IMR-90 (cell line): ENCODE data around the gene EPAS1. TPM values are rescaled to one million over a fixed set of nuclear protein-coding genes. Genes with fewer than 3 reads are reported as not detected.

Experiments used
- ATAC-seq: fragments of 200-7000 bp; cut with Tn5 transposase; 2 replicates; pipeline ENCODE4 v1.9.1; 2020; ENCODE audit warnings: low read depth, mild to moderate bottlenecking, moderate library complexity
- BruUV-seq: library from RNA; stranded (reverse); fragments of 400-500 nt; replicated peaks from 2 replicates; lab custom pipeline; 2021; lab: Mats Ljungman, UMichigan
- CTCF ChIA-PET: fragments of 300-600 bp; formaldehyde crosslinking; extraction: SDS; loops from one replicate; lab custom pipeline; 2021; ENCODE audit warnings: antibody characterized with exemption; lab: Yijun Ruan, JAX
- POLR2A ChIA-PET: fragments of 300-600 bp; sonication (Branson Sonifier 250); formaldehyde crosslinking; loops from one replicate; lab custom pipeline; 2022; ENCODE audit warnings: antibody characterized with exemption; ENCODE audit not compliant: unreplicated experiment; lab: Charles Lee
- DNase-seq: peaks from one replicate; pipeline ENCODE4 v3.0.0; 2013
- H2AFZ ChIP-seq: replicated peaks from 2 replicates; pipeline ENCODE3; 2013; ENCODE audit warnings: low read length, mild to moderate bottlenecking; ENCODE audit not compliant: poor library complexity
- H2AK5ac ChIP-seq: 2 replicates; pipeline ENCODE4 v1.6.1; 2013; ENCODE audit warnings: low read depth, low read length, inconsistent platforms
- H2AK9ac ChIP-seq: replicated peaks from 2 replicates; pipeline ENCODE3; 2013; ENCODE audit warnings: mild to moderate bottlenecking, low read depth, low read length, moderate library complexity; ENCODE audit not compliant: poor library complexity
- H2BK120ac ChIP-seq: 2 replicates; pipeline ENCODE4 v1.6.1; 2013; ENCODE audit warnings: low read depth, low read length, inconsistent platforms
- H2BK15ac ChIP-seq: 3 replicates; pipeline ENCODE4 v1.6.1; 2013; ENCODE audit warnings: low read depth, low read length, inconsistent platforms
- H2BK20ac ChIP-seq: 2 replicates; pipeline ENCODE4 v1.6.1; 2013; ENCODE audit warnings: low read depth, mild to moderate bottlenecking, inconsistent platforms, low read length, moderate library complexity
- H2BK5ac ChIP-seq: 2 replicates; pipeline ENCODE4 v1.6.1; 2013; ENCODE audit warnings: mild to moderate bottlenecking, low read depth, low read length, inconsistent platforms; ENCODE audit not compliant: poor library complexity, severe bottlenecking
- H3K14ac ChIP-seq: replicated peaks from 2 replicates; pipeline ENCODE4 v1.6.1; 2013; ENCODE audit warnings: low read depth, low read length, inconsistent platforms
- H3K18ac ChIP-seq: 2 replicates; pipeline ENCODE4 v1.6.1; 2013; ENCODE audit warnings: low read depth, low read length, control low read depth
- H3K23ac ChIP-seq: 2 replicates; pipeline ENCODE4 v1.6.1; 2013; ENCODE audit warnings: low read depth, low read length, inconsistent platforms
- H3K27ac ChIP-seq: 2 replicates; pipeline ENCODE4 v1.5.1; 2013; ENCODE audit warnings: mild to moderate bottlenecking, control low read depth, low read length; ENCODE audit not compliant: insufficient read depth
- H3K27me3 ChIP-seq: 2 replicates; pipeline ENCODE4 v1.6.1; 2013; ENCODE audit warnings: low read length; ENCODE audit not compliant: control insufficient read depth, insufficient read depth
- H3K36me3 ChIP-seq: 2 replicates; pipeline ENCODE4 v1.6.1; 2013; ENCODE audit warnings: low read length, mixed read lengths; ENCODE audit not compliant: control insufficient read depth, insufficient read depth
- H3K4ac ChIP-seq: 2 replicates; pipeline ENCODE4 v1.6.1; 2013; ENCODE audit warnings: low read depth, low read length, inconsistent platforms
- H3K4me1 ChIP-seq: 2 replicates; pipeline ENCODE4 v1.6.1; 2013; ENCODE audit warnings: low read length, mixed read lengths; ENCODE audit not compliant: control insufficient read depth, insufficient read depth
- H3K4me2 ChIP-seq: 2 replicates; pipeline ENCODE4 v1.6.1; 2013; ENCODE audit warnings: low read depth, mild to moderate bottlenecking, control low read depth, low read length, moderate library complexity
- H3K4me3 ChIP-seq: 2 replicates; pipeline ENCODE4 v1.5.1; 2013; ENCODE audit warnings: low read depth, mild to moderate bottlenecking, control low read depth, low read length, moderate library complexity; ENCODE audit not compliant: insufficient read depth
- H3K56ac ChIP-seq: 2 replicates; pipeline ENCODE4 v1.6.1; 2013; ENCODE audit warnings: low read length, inconsistent platforms; ENCODE audit not compliant: insufficient read depth; ENCODE audit errors: extremely low read depth
- H3K79me1 ChIP-seq, 2 experiments: 2 replicates each; pipeline ENCODE4 v1.6.1; 2013; ENCODE audit warnings: low read length in 2 of 2, inconsistent platforms in 1 of 2, low read depth in 1 of 2
- H3K9ac ChIP-seq: 2 replicates; pipeline ENCODE4 v1.6.1; 2013; ENCODE audit warnings: low read depth, low read length, control low read depth
- H3K9me1 ChIP-seq: 2 replicates; pipeline ENCODE4 v1.6.1; 2013; ENCODE audit warnings: low read length, inconsistent platforms; ENCODE audit not compliant: insufficient read depth
- H3K9me3 ChIP-seq: 2 replicates; pipeline ENCODE4 v1.6.1; 2013; ENCODE audit warnings: low read length; ENCODE audit not compliant: control insufficient read depth, insufficient read depth
- H4K20me1 ChIP-seq: 2 replicates; pipeline ENCODE4 v1.6.1; 2013; ENCODE audit warnings: low read length, inconsistent platforms; ENCODE audit not compliant: insufficient read depth
- H4K5ac ChIP-seq: 2 replicates; pipeline ENCODE4 v1.6.1; 2013; ENCODE audit warnings: mild to moderate bottlenecking, low read depth, low read length, control low read depth
- H4K8ac ChIP-seq, 2 experiments: 2 replicates each; pipeline ENCODE4 v1.6.1; 2013; ENCODE audit warnings: low read depth in 2 of 2, low read length in 2 of 2, control low read depth in 1 of 2, inconsistent platforms in 1 of 2
- H4K91ac ChIP-seq: 2 replicates; pipeline ENCODE4 v1.6.1; 2013; ENCODE audit warnings: low read depth, low read length, inconsistent platforms; ENCODE audit not compliant: insufficient read depth
- CEBPB ChIP-seq: IDR thresholded peaks from 2 replicates; pipeline ENCODE4 v1.6.1; 2012; ENCODE audit warnings: low read depth, low read length, improper control_type of control experiment
- CHD1 ChIP-seq: IDR thresholded peaks from 2 replicates; pipeline ENCODE4 v1.6.1; 2012; ENCODE audit warnings: low read depth, low read length, improper control_type of control experiment
- FOS ChIP-seq: fragments of 150-350 bp; IDR thresholded peaks from 2 replicates; pipeline ENCODE4 v1.6.1; 2016; ENCODE audit warnings: low read depth, low read length
- MAFK ChIP-seq: IDR thresholded peaks from 2 replicates; pipeline ENCODE4 v1.6.1; 2012; ENCODE audit warnings: low read depth, low read length, improper control_type of control experiment
- MXI1 ChIP-seq: IDR thresholded peaks from 2 replicates; pipeline ENCODE4 v1.6.1; 2012; ENCODE audit warnings: low read depth, mild to moderate bottlenecking, low read length, moderate library complexity, borderline replicate concordance
- NFE2L2 ChIP-seq: fragments of 150-350 bp; IDR thresholded peaks from 2 replicates; pipeline ENCODE4 v1.6.1; 2016; ENCODE audit warnings: low read depth, mild to moderate bottlenecking, low read length
- RFX5 ChIP-seq: IDR thresholded peaks from 2 replicates; pipeline ENCODE4 v1.8.0; 2012; ENCODE audit warnings: low read depth, mild to moderate bottlenecking, low read length, moderate library complexity
- SMC3 ChIP-seq: fragments of 150-350 bp; IDR thresholded peaks from 2 replicates; pipeline ENCODE4 v1.6.1; 2016; ENCODE audit warnings: low read depth, mild to moderate bottlenecking, antibody characterized with exemption, low read length, moderate library complexity
- WGBS, 2 experiments: methylation state at CpG; one replicate each; pipeline versions ENCODE4 v1.1.5 to v1.1.7; 2013; ENCODE audit warnings: missing lambda C conversion rate in 2 of 2; ENCODE audit not compliant: insufficient read length in 1 of 2; ENCODE audit errors: extremely low coverage in 2 of 2; 5-methylcytosine and 5-hydroxymethylcytosine counted together
- dilution Hi-C: fragments of 300-500 bp; cut with HindIII; formaldehyde crosslinking; loops from one replicate; pipeline ENCODE4 v1.14.3; 2018; ENCODE audit warnings: low sequenced_read_pairs; ENCODE audit not compliant: unreplicated experiment
- in situ Hi-C: fragments of 300-500 bp; cut with MboI; formaldehyde crosslinking; loops from 3 replicates; pipeline ENCODE4 v1.14.3; 2019; ENCODE audit warnings: low sequenced_read_pairs, inconsistent platforms, mixed read lengths
- intact Hi-C: fragments of 100-400 bp; cut with micrococcal nuclease; formaldehyde crosslinking; loops from 2 replicates; pipeline ENCODE4 v1.10.0; 2022
- polyA plus RNA-seq, 3 experiments: library from polyadenylated mRNA; depleted of rRNA; stranded (reverse); fragments of >200 nt; gene quantifications; 2 replicates each; pipeline ENCODE4 v1.2.3, GENCODE V29; 2012; ENCODE audit warnings: low replicate concordance in 1 of 3
- total RNA-seq: library from RNA; depleted of rRNA; stranded (reverse); fragments of >200 nt; gene quantifications from 2 replicates; pipeline ENCODE4 v1.2.3, GENCODE V29; 2012
- TF ChIP-seq, protein P1 (sequence below): fragments of 150-350 bp; IDR thresholded peaks from 2 replicates; pipeline ENCODE4 v1.6.1; 2017; ENCODE audit warnings: mild to moderate bottlenecking, antibody characterized with exemption, low read length, low read depth
- TF ChIP-seq, protein P2 (sequence below): conservative IDR thresholded peaks from 2 replicates; pipeline ENCODE4 v1.5.1; 2012; ENCODE audit warnings: mild to moderate bottlenecking, low read depth, low read length, improper control_type of control experiment

EPAS1 gene
- total and polyA plus RNA-seq, 2 of the 4 experiments (the other 2 are of a cell fraction), result 40.7 to 120 TPM

DNA sequence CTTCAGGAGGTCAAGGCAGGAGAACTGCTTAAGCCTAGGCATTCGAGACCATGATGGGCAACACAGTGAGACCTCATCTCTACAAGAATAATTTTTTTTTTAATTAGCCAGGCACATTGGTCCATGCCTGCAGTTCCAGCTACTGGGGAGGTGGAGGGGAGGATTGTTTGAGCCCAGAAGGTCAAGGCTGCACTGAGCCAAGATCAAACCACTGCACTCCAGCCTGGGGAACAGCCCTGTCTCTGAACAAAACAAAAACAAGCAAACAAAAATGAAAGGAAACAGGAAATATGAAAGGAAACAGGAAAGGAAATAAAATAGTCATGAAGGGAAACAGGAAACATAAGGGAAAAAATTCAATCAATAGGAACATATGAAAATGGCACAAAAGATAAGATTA, 117.5 kb downstream of the EPAS1 start:
- Histone ChIP-seq H3K4me3 (no peak overlapping the region), H3K56ac (no peak overlapping the region), H3K9me1 (peaks cover 9% of the 10 kb centered on the region; the same call in 1 of the 2 replicates), H3K18ac (no peak overlapping the region), H4K8ac (no peak overlapping the region), H3K27me3 (no peaks in the 10 kb centered on the region), H3K14ac (no peak overlapping the region), H2BK20ac (no peak overlapping the region), H4K5ac (no peak overlapping the region), H3K4me2 (no peak overlapping the region), H3K79me1 (no peaks in the 10 kb centered on the region), H3K27ac (no peak overlapping the region), H2AK9ac (no peak overlapping the region), H3K9me3 (peaks cover 8% of the 10 kb centered on the region), H2BK5ac (no peak overlapping the region), H2AK5ac (no peak overlapping the region), H2AFZ (no peak overlapping the region), H3K4me1 (peaks cover 2% of the 10 kb centered on the region; the same call in 1 of the 2 replicates), H3K36me3 (no peaks in the 10 kb centered on the region), H3K23ac (no peak overlapping the region), H2BK15ac (no peak overlapping the region), H4K91ac (no peak overlapping the region), H2BK120ac (no peak overlapping the region), H3K9ac (no peak overlapping the region), H4K20me1 (no peaks in the 10 kb centered on the region), H3K4ac (no peak overlapping the region)
- intact Hi-C loops (loop anchor here (5.0 kb wide), 1 partner anchor 737 kb away; no protein-coding TSS in a partner anchor), in situ Hi-C loops (no loop called here), dilution Hi-C loops (no loop called here)
- ChIA-PET POLR2A (no interaction called here), CTCF (no interaction called here)
- no TSS peak for BruUV-seq
- TF ChIP-seq CHD1, result no peak
- no peak for TF ChIP-seq NFE2L2
- no peak for TF ChIP-seq RFX5
- no peak for TF ChIP-seq CEBPB
- TF ChIP-seq, protein P1, sequence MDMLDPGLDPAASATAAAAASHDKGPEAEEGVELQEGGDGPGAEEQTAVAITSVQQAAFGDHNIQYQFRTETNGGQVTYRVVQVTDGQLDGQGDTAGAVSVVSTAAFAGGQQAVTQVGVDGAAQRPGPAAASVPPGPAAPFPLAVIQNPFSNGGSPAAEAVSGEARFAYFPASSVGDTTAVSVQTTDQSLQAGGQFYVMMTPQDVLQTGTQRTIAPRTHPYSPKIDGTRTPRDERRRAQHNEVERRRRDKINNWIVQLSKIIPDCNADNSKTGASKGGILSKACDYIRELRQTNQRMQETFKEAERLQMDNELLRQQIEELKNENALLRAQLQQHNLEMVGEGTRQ, result no peak
- no peak for TF ChIP-seq MAFK
- TF ChIP-seq MXI1, result no peak
- no peak for TF ChIP-seq FOS
- TF ChIP-seq, protein P2, sequence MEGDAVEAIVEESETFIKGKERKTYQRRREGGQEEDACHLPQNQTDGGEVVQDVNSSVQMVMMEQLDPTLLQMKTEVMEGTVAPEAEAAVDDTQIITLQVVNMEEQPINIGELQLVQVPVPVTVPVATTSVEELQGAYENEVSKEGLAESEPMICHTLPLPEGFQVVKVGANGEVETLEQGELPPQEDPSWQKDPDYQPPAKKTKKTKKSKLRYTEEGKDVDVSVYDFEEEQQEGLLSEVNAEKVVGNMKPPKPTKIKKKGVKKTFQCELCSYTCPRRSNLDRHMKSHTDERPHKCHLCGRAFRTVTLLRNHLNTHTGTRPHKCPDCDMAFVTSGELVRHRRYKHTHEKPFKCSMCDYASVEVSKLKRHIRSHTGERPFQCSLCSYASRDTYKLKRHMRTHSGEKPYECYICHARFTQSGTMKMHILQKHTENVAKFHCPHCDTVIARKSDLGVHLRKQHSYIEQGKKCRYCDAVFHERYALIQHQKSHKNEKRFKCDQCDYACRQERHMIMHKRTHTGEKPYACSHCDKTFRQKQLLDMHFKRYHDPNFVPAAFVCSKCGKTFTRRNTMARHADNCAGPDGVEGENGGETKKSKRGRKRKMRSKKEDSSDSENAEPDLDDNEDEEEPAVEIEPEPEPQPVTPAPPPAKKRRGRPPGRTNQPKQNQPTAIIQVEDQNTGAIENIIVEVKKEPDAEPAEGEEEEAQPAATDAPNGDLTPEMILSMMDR, result no peak
- no peak for TF ChIP-seq SMC3
- no CpG with 5 or more reads among the region's 1 CpG for WGBS, 2 experiments
- no peak for DNase-seq
- ATAC-seq, result no peak
